Ishikawa (cell line): Measurements from ENCODE around the gene NR6A1.

Experiments used
- NFIC ChIP-seq: IDR thresholded peaks from 2 replicates; pipeline ENCODE4 v1.6.1; 2012
- RAD21 ChIP-seq: IDR thresholded peaks from 2 replicates; pipeline ENCODE4 v1.6.1; 2012; ENCODE audit warnings: low read depth
- REST ChIP-seq: IDR thresholded peaks from 2 replicates; pipeline ENCODE4 v1.6.1; 2012; ENCODE audit warnings: low read depth, mild to moderate bottlenecking
- TEAD4 ChIP-seq: IDR thresholded peaks from 2 replicates; pipeline ENCODE4 v1.6.1; 2012

DNA sequence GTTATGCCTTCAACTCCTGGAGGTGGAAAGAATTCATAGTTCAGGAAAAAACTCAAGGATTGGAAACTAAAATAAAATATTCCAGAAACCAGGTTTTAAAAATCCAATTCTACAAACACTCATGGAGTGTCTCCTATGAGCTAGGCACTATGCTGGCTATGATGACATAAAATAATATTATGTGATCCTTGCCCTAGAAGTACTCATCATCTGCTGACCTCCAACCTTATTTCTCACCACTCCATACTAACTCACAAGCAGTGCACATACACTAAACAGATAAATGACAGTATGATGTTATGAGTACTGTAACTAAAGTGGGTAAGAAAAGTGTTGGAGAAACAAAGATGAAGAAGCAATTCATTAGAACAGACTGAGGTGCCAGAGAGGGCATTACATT is 170.7 kb downstream of the NR6A1 start:
- TF ChIP-seq RAD21: no peak
- TF ChIP-seq NFIC: no peak
- no peak for TF ChIP-seq REST
- TF ChIP-seq TEAD4: no peak
